Measurements from ENCODE around the gene MRRF. TPM values are rescaled to one million over a fixed set of nuclear protein-coding genes. Genes with fewer than 3 reads are reported as not detected.

Gene MRRF
- total RNA-seq, 2 donors from 2014 or later: 48.0 to 62.7 TPM

GRCh38 chr9:122367774-122368460, 103.2 kb downstream of the MRRF start:
- no peak for DNase-seq
- intact Hi-C loops (cut with DNase I, micrococcal nuclease): no loop called here
- ATAC-seq: no peak

- ATAC-seq (no peak), DNase-seq (no peak)
- intact Hi-C loops (cut with DNase I, micrococcal nuclease): no loop called here
Observed at GRCh38 chr9:122368642-122369041, 104.0 kb downstream of the MRRF start.

- ATAC-seq (no peak), DNase-seq (peak in 1 of 2 donors; percentile 52)
- intact Hi-C loops (cut with DNase I, micrococcal nuclease): loop anchor here in 1 of 2 donors (10.0 kb wide), 1 partner anchor 84 kb away; no protein-coding TSS in a partner anchor
Observed at GRCh38 chr9:122370303-122370702, 105.6 kb downstream of the MRRF start.

DNA sequence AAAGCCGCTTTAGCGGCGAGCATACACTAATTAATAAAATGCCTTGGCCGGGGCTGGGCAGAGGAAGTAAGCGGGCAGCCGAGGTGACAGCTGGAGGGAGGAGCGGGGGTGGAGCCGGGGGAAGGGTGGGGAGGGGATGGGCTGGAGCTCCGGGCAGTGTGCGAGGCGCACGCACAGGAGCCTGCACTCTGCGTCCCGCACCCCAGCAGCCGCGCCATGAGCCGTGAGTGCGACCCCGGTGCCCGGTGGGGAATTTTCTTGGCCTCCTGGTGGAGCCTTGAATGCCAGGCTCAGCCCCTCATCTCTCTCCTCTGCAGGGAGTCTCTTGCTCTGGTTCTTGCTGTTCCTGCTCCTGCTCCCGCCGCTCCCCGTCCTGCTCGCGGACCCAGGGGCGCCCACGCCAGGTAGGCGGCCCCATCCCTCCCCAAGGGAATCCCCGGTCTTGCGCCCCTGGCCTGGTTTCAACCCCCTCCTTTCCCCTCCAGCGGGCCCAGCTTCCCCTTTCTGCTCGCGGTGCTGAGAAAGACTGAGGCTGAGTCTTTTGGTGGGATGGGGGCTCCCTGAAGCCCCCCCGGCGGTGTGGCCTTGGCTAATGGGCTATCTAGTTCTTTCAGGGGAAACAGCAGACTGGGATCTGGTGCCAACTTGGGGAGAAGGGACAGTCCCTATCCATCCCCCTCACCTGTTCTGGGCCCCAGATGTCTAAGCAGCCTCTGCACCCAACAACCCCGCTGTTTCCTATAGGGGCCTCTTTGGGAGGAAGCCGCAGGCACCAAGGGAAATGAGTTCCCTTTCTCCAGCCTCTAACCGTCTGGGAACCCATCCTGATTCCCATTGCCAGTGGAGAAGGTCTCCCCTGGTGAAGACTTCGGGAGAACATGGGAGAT, 106.4 kb downstream of the MRRF start, which contains the start of gene PTGS1:
PTGS1 (plus strand) TSS at position 156 of the 887 bp plus-strand sequence; CDS start at position 217, 61 bp downstream.
- intact Hi-C loops (cut with DNase I, micrococcal nuclease): loop anchor here in 1 of 2 donors (10.0 kb wide), 1 partner anchor 84 kb away; no protein-coding TSS in a partner anchor

GRCh38 chr9:122371846-122372245, 107.2 kb downstream of the MRRF start:
- intact Hi-C loops (cut with DNase I, micrococcal nuclease): loop anchor here in 1 of 2 donors (10.0 kb wide), 1 partner anchor 83 kb away; no protein-coding TSS in a partner anchor
- DNase-seq (no peak), ATAC-seq (no peak)

More for the DNA sequence above, 106.4 kb downstream of the MRRF start, which contains the start of gene PTGS1:
- ATAC-seq: peak; percentile 79
- peak; percentile 70 to 73 for DNase-seq

DNA sequence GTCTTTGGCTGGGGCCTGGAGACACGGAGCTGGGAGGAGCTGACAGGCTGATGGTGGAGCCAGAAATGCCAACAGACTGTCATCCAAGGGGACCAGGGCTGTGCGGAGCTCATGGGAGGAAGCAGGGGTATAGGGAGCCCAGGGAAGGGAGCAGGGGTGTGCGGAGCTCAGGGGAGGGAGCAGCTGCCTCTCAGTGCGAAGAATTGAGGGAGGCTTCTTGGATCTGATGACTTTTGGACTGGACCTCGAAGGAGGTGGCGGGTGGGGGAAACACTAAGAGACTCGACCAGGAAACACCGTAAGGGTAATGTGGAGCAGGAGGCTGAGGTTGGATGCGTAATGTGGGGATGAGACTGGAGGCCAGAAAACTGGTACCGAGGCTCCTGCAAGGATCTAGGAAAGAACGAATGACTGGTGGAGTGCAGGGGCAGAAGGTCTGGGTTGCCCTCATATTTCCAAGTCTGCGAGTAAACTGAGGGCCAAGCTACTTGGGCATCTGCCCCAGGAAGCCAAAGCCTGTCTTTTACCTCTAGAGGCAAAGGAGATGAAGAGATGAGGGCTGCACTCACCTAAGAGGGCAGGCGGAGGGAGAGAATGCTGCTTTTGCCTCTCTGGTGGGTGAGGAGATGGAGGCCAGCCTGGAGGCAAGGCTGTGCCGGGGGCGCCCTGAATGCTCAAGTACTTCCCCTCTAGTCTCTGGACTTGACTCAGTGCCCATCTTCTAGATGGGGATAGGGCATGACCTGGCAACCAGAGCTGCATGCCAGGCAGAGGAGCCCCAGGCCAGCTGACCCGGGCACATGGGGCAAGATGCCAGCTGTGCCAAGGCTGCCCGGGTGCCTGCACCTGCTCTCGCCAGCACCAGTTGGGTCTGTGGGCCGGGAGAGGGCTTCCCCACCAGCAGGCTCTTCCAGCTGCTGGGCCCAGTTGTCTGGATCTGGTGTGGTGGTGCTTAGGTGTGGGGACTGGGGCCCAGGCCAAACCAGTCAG, 108.5 kb downstream of the MRRF start:
- intact Hi-C loops (cut with DNase I, micrococcal nuclease): loop anchor here in 1 of 2 donors (10.0 kb wide), 1 partner anchor 82 kb away; no protein-coding TSS in a partner anchor
- no peak for ATAC-seq
- no peak for DNase-seq

DNA sequence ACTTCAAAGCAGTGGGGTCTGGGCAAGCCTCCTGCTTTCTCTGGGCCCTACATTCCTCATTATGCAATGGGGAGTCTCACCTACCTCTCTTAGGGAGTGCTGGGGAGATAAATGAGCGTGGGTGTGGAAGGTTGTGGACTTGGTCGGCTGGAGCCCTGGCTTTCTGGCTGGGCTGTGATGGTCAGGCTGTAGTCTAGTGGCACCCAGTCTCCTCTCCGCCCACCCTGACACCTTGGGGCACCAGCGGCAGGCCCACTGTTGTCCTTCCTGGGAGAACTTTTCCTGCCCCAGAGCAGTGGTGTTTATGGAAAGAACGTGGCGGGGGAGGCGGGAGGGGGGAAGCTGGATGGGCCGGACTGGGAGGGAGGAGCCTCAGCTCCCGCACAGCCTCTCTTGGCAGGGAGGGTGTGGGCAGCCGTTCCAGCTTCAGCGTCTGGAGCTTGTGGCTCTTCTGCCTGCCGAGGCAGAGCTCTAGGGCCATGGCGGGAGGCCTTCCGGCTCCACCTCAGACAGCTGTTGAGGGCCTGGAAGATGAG, 110.3 kb downstream of the MRRF start:
- peak; percentile 80 to 85 for DNase-seq
- ATAC-seq: peak; percentile 79
- intact Hi-C loops (cut with DNase I, micrococcal nuclease): loop anchor here in 1 of 2 donors (10.0 kb wide), 1 partner anchor 80 kb away; no protein-coding TSS in a partner anchor

DNA sequence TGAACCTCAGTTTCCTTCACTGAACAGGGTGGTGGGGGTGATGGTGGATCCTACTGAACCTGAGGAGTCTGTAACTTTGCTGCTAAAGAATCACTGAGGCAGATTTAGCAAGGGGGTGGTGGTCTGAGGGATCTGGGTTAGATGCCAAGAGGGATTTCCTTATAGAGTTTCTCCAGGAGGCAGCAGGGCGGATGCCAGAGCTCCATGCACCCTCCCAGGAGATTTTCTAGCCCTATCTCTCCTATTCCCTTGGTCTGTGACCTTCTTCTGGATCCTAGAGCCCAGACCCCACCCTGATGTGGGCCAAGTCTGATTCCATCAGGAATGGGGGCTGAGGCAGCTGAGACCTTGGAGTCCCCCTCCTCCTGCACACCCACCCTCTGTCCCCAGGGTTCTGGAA, 112.1 kb downstream of the MRRF start:
- no peak for DNase-seq
- no peak for ATAC-seq
- intact Hi-C loops (cut with DNase I, micrococcal nuclease): loop anchor here in 1 of 2 donors (10.0 kb wide), 1 partner anchor 78 kb away; no protein-coding TSS in a partner anchor

DNA sequence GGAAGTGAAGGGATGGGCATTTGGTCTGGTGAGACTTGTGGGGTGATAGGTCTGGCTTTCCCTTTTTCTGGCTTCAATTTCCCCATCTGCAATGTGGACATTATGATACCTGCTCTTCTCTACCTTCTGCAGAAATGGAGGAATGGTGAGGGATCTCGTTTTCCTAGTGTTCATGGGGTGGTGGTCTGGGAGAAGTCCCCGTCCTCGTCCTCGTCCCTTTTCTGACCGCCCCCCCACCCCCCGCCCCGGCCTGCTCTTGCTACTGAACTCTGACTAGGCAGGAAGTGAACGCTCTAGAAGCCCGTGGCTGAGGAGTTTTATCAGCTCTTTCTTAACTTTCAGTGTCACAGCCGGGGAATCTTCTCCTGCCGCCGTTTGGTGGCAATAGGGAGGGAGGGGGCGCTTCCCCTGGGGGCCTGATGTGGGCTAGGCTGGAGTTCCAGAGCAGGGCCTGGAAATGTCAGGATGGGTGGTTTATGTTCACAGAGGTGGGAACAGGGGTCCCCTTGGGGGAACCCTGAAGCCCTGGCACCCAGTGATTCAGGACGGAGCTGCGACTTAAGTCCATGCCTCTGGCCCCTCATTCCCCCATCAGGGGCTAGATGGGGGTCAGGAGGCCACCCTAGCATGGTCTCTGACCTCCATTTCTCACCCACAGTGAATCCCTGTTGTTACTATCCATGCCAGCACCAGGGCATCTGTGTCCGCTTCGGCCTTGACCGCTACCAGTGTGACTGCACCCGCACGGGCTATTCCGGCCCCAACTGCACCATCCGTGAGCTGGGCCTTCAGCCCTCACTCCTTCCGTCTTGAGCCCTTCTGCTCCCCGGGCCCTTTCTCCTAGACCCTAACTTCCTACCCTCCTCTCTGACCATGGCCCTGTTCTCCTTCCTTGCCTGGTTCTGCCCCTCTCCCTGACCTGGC, 112.8 kb downstream of the MRRF start:
- DNase-seq (no peak), ATAC-seq (no peak)
- intact Hi-C loops (cut with DNase I, micrococcal nuclease): loop anchor here in 1 of 2 donors (10.0 kb wide), 1 partner anchor 77 kb away; no protein-coding TSS in a partner anchor

GRCh38 chr9:122378236-122378635, 113.6 kb downstream of the MRRF start:
- ATAC-seq (no peak), DNase-seq (no peak)
- intact Hi-C loops (cut with DNase I, micrococcal nuclease): loop anchor here in 1 of 2 donors (10.0 kb wide), 1 partner anchor 77 kb away; no protein-coding TSS in a partner anchor

- no peak for DNase-seq
- no peak for ATAC-seq
- intact Hi-C loops (cut with DNase I, micrococcal nuclease): loop anchor here in 1 of 2 donors (10.0 kb wide), 1 partner anchor 75 kb away; no protein-coding TSS in a partner anchor
Observed at GRCh38 chr9:122379340-122379739, 114.7 kb downstream of the MRRF start.

DNA sequence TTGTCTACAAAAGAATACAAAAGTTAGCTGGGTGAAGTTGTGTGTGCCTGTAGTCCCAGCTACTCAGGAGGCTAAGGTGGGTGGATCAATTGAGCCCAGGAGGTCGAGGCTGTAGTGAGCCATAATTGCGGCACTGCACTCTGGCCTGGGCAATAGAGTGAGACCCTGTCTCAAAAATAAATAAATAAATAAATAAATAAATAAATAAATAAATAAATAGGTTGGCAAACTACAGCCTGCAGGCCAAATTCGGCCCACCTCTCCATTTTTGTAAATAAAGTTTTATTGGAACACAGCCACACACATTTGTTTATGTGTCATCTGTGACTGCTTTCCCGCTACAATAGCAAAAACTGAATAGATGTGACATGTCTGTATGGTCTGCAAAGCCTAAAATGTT, 115.6 kb downstream of the MRRF start:
- DNase-seq: no peak
- ATAC-seq: no peak
- intact Hi-C loops (cut with DNase I, micrococcal nuclease): no loop called here

Other genes with a start within 250 kb of the MRRF start
- 1 to 10 TPM; 5.9 to 6.6 TPM for gene TTLL11, start 171.6 kb upstream of the MRRF start, total RNA-seq
- 10 to 100 TPM; 75.3 to 78.9 TPM for gene NDUFA8, start 105.1 kb upstream of the MRRF start, total RNA-seq
- 1 to 10 TPM in 1 of 2 donors, not detected in 1; 4.0 TPM for gene MORN5, start 105.0 kb upstream of the MRRF start, total RNA-seq
- 1 to 10 TPM; 1.6 to 2.1 TPM for gene LHX6, start 35.9 kb upstream of the MRRF start, total RNA-seq
- gene RBM18, start within 50 bp of the MRRF start, total RNA-seq: 10 to 100 TPM; 15.7 to 18.1 TPM
- gene PTGS1, start 106.1 kb downstream of the MRRF start, total RNA-seq: 10 to 100 TPM in 1 of 2 donors, 1 to 10 TPM in 1; 7.8 to 25.4 TPM
- not detected for gene OR1J1, start 213.0 kb downstream of the MRRF start, total RNA-seq
- gene OR1J2, start 245.9 kb downstream of the MRRF start, total RNA-seq: not detected

All from left colon (tissue), 2 donors.